ENCODE measurements around the gene CSF1. TPM values are rescaled to one million over a fixed set of nuclear protein-coding genes. Genes with fewer than 3 reads are reported as not detected.

Gene CSF1
- total and polyA plus RNA-seq, 2 of the 13 experiments (the other 11 are each of a cell fraction or from before 2014, with no cell fraction given): 4.6 to 13.3 TPM

DNA sequence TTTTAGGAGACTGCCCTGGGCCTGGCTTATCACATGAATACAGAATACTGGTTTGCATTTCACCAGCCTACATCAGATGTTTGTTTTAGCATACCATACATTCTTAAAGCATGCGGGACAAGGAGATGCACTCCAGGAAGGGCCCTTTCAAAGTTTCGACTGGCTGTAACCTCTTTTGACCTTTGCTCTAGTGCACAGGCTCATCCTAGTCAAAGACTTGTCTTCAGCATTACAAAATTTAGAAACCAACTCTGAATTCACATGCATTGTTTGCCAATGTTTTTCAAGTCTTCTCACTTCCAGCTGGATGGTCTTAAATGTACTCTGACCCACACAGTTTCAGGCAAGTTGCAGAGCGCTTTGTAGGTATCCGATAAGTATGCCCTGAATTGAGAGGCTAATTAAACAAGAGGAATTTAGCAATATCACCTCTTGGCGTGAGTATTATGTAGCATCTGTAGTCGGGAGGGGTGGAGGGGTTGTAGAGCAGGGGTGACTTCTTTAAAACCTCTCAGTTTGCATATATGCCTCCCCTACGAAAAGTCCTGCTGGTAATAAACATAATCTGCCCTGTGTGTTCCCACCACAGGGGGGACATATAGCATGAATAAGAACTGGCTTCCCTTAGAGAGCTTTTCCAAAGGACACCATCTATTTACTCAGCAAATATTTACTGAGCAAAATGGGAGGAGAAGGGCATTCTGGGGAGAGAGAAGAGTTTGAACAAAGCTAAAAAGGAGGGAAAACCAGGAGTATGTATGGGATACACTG is 49.5 kb downstream of the CSF1 start (continued):
- TF ChIP-seq, protein P1, sequence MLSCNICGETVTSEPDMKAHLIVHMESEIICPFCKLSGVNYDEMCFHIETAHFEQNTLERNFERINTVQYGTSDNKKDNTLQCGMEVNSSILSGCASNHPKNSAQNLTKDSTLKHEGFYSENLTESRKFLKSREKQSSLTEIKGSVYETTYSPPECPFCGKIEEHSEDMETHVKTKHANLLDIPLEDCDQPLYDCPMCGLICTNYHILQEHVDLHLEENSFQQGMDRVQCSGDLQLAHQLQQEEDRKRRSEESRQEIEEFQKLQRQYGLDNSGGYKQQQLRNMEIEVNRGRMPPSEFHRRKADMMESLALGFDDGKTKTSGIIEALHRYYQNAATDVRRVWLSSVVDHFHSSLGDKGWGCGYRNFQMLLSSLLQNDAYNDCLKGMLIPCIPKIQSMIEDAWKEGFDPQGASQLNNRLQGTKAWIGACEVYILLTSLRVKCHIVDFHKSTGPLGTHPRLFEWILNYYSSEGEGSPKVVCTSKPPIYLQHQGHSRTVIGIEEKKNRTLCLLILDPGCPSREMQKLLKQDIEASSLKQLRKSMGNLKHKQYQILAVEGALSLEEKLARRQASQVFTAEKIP (CRISPR knock-in tag; IDR thresholded peaks at IDR 0.05; ENCODE audit: borderline replicate concordance): no peak
- TF ChIP-seq HOXA5 (CRISPR knock-in tag; IDR thresholded peaks at IDR 0.05) (no peak), CREM (IDR thresholded peaks at IDR 0.05) (peak; percentile 60; the same call in 1 of the 2 replicates), CREM (CRISPR knock-in tag; IDR thresholded peaks at IDR 0.05) (no peak), ARID4A (CRISPR knock-in tag; IDR thresholded peaks at IDR 0.05; ENCODE audit: borderline replicate concordance) (peak; percentile 24; the same call in 1 of the 2 replicates), FOXA3 (CRISPR knock-in tag; IDR thresholded peaks at IDR 0.05) (peak; percentile 98), MXI1 (IDR thresholded peaks at IDR 0.05; ENCODE audit: borderline replicate concordance, low read depth, low read length) (no peak), ZNF816 (CRISPR knock-in tag; IDR thresholded peaks at IDR 0.05; ENCODE audit: borderline replicate concordance) (no peak), EP300 (IDR thresholded peaks at IDR 0.05; ENCODE audit: low read depth in 2 of 2, low read length in 2 of 2) (peak; percentile 32 to 86; a peak in 3 of 4 replicates), EP300 (CRISPR knock-in tag; IDR thresholded peaks at IDR 0.05; ENCODE audit: borderline replicate concordance) (peak; percentile 73; the same call in 1 of the 2 replicates), ZNF335 (CRISPR knock-in tag; IDR thresholded peaks at IDR 0.05) (0 out of 2 replicates have a peak, but pooled peaks have one; percentile 11), ZNF691 (CRISPR knock-in tag; IDR thresholded peaks at IDR 0.05; ENCODE audit: borderline replicate concordance, low read depth) (no peak), JUNB (CRISPR knock-in tag; IDR thresholded peaks at IDR 0.05; ENCODE audit: borderline replicate concordance) (no peak), MBD4 (IDR thresholded peaks at IDR 0.05; ENCODE audit: borderline replicate concordance, low read length) (0 out of 2 replicates have a peak, but pooled peaks have one; percentile 63), ZBTB20 (CRISPR knock-in tag; IDR thresholded peaks at IDR 0.05; ENCODE audit: borderline replicate concordance, low read depth) (peak; percentile 90)
- TF ChIP-seq, protein P2, sequence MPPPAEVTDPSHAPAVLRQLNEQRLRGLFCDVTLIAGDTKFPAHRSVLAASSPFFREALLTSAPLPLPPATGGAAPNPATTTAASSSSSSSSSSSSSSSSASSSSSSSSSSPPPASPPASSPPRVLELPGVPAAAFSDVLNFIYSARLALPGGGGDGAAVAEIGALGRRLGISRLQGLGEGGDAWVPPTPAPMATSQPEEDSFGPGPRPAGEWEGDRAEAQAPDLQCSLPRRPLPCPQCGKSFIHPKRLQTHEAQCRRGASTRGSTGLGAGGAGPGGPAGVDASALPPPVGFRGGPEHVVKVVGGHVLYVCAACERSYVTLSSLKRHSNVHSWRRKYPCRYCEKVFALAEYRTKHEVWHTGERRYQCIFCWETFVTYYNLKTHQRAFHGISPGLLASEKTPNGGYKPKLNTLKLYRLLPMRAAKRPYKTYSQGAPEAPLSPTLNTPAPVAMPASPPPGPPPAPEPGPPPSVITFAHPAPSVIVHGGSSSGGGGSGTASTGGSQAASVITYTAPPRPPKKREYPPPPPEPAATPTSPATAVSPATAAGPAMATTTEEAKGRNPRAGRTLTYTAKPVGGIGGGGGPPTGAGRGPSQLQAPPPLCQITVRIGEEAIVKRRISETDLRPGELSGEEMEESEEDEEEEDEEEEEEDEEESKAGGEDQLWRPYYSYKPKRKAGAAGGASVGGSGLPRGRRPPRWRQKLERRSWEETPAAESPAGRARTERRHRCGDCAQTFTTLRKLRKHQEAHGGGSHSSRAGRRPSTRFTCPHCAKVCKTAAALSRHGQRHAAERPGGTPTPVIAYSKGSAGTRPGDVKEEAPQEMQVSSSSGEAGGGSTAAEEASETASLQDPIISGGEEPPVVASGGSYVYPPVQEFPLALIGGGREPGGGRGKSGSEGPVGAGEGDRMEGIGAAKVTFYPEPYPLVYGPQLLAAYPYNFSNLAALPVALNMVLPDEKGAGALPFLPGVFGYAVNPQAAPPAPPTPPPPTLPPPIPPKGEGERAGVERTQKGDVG (CRISPR knock-in tag; IDR thresholded peaks at IDR 0.05; ENCODE audit: borderline replicate concordance): no peak
- TF ChIP-seq, protein P3, sequence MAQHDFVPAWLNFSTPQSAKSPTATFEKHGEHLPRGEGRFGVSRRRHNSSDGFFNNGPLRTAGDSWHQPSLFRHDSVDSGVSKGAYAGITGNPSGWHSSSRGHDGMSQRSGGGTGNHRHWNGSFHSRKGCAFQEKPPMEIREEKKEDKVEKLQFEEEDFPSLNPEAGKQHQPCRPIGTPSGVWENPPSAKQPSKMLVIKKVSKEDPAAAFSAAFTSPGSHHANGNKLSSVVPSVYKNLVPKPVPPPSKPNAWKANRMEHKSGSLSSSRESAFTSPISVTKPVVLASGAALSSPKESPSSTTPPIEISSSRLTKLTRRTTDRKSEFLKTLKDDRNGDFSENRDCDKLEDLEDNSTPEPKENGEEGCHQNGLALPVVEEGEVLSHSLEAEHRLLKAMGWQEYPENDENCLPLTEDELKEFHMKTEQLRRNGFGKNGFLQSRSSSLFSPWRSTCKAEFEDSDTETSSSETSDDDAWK (CRISPR knock-in tag; IDR thresholded peaks at IDR 0.05): no peak

Measured in HepG2 (cell line).